Measurements from ENCODE around the gene LMOD3.

GRCh38 chr3:69096299-69096698, 26.1 kb downstream of the LMOD3 start:
- no peak for TF ChIP-seq CTCF (IDR thresholded peaks at IDR 0.05)
- no peak for TF ChIP-seq POLR2A (IDR thresholded peaks at IDR 0.05)

Measured in prostate gland (tissue), 2 donors.